H9 (cell line): Measurements from ENCODE around the gene PDE1C. TPM values are rescaled to one million over a fixed set of nuclear protein-coding genes. Genes with fewer than 3 reads are reported as not detected.

Experiments used
- DNase-seq: peaks from one replicate; pipeline ENCODE4 v3.0.0-alpha.2; 2017
- H2AFZ ChIP-seq: one replicate; pipeline ENCODE4 v1.6.1; 2013; ENCODE audit warnings: mild to moderate bottlenecking, low read length, control low read depth, moderate library complexity
- H2AK5ac ChIP-seq: 2 replicates; pipeline ENCODE4 v1.6.1; 2013; ENCODE audit warnings: low read length, control low read depth, mixed read lengths; ENCODE audit not compliant: insufficient read length
- H2BK120ac ChIP-seq: one replicate; pipeline ENCODE4 v1.6.1; 2013; ENCODE audit warnings: low read depth, mild to moderate bottlenecking, low read length, control low read depth, inconsistent platforms; ENCODE audit not compliant: poor library complexity, severe bottlenecking
- H2BK12ac ChIP-seq: 2 replicates; pipeline ENCODE4 v1.6.1; 2013; ENCODE audit warnings: low read length, control low read depth, mixed read lengths, low read depth; ENCODE audit not compliant: insufficient read length
- H2BK15ac ChIP-seq: 2 replicates; pipeline ENCODE4 v1.6.1; 2013; ENCODE audit warnings: low read depth, low read length, control low read depth
- H2BK20ac ChIP-seq: one replicate; pipeline ENCODE4 v1.6.1; 2013; ENCODE audit warnings: low read depth, mild to moderate bottlenecking, low read length, control low read depth, inconsistent platforms; ENCODE audit not compliant: poor library complexity, severe bottlenecking
- H2BK5ac ChIP-seq: 2 replicates; pipeline ENCODE4 v1.6.1; 2013; ENCODE audit warnings: low read length, control low read depth, mixed read lengths; ENCODE audit not compliant: insufficient read length
- H3K14ac ChIP-seq: 2 replicates; pipeline ENCODE4 v1.6.1; 2013; ENCODE audit warnings: low read length, control low read depth; ENCODE audit not compliant: insufficient read depth
- H3K18ac ChIP-seq: 2 replicates; pipeline ENCODE4 v1.6.1; 2013; ENCODE audit warnings: low read depth, mild to moderate bottlenecking, mixed read lengths, low read length, control low read depth; ENCODE audit not compliant: insufficient read length
- H3K23ac ChIP-seq: 2 replicates; pipeline ENCODE4 v1.6.1; 2013; ENCODE audit warnings: low read length, control low read depth, mixed read lengths, low read depth; ENCODE audit not compliant: insufficient read length
- H3K23me2 ChIP-seq: 2 replicates; pipeline ENCODE4 v1.6.1; 2013; ENCODE audit warnings: low read depth, mild to moderate bottlenecking, mixed read lengths, low read length, control low read depth; ENCODE audit not compliant: insufficient read length, poor library complexity, severe bottlenecking
- H3K27ac ChIP-seq: 2 replicates; pipeline ENCODE4 v1.5.1; 2013; ENCODE audit warnings: low read length, control low read depth, mixed read lengths, low read depth; ENCODE audit not compliant: insufficient read length
- H3K27me3 ChIP-seq: 2 replicates; pipeline ENCODE4 v1.6.1; 2013; ENCODE audit warnings: low read length, control low read depth, inconsistent platforms; ENCODE audit not compliant: insufficient read depth
- H3K4ac ChIP-seq: 2 replicates; pipeline ENCODE4 v1.6.1; 2013; ENCODE audit warnings: low read depth, mild to moderate bottlenecking, control low read depth, inconsistent platforms, low read length, moderate library complexity
- H3K4me1 ChIP-seq: 2 replicates; pipeline ENCODE4 v1.6.1; 2013; ENCODE audit warnings: low read length, control low read depth, inconsistent platforms; ENCODE audit not compliant: insufficient read depth
- H3K4me2 ChIP-seq: 2 replicates; pipeline ENCODE4 v1.6.1; 2013; ENCODE audit warnings: low read length, control low read depth, mixed read lengths; ENCODE audit not compliant: insufficient read length, insufficient read depth
- H3K56ac ChIP-seq: 2 replicates; pipeline ENCODE4 v1.6.1; 2013; ENCODE audit warnings: low read depth, mild to moderate bottlenecking, mixed read lengths, low read length, control low read depth; ENCODE audit not compliant: insufficient read length
- H3K79me1 ChIP-seq: 2 replicates; pipeline ENCODE4 v1.6.1; 2013; ENCODE audit warnings: low read depth, mild to moderate bottlenecking, moderate library complexity, low read length, control low read depth, inconsistent platforms; ENCODE audit not compliant: insufficient read depth, poor library complexity, severe bottlenecking
- H3K79me2 ChIP-seq: 2 replicates; pipeline ENCODE4 v1.6.1; 2013; ENCODE audit warnings: low read length, control low read depth, inconsistent platforms; ENCODE audit not compliant: insufficient read depth
- H3K9ac ChIP-seq: 2 replicates; pipeline ENCODE4 v1.6.1; 2013; ENCODE audit warnings: low read length, control low read depth, mixed read lengths; ENCODE audit not compliant: insufficient read length; ENCODE audit errors: extremely low read depth
- H3K9me3 ChIP-seq: one replicate; pipeline ENCODE4 v1.6.1; 2013; ENCODE audit warnings: low read depth, low read length, inconsistent platforms; ENCODE audit not compliant: control insufficient read depth
- H3T11ph ChIP-seq: one replicate; pipeline ENCODE4 v1.6.1; 2013; ENCODE audit warnings: mild to moderate bottlenecking, low read length, control low read depth, inconsistent platforms
- H4K20me1 ChIP-seq: one replicate; pipeline ENCODE4 v1.6.1; 2013; ENCODE audit not compliant: control insufficient read depth, insufficient read length, insufficient read depth
- H4K5ac ChIP-seq: 2 replicates; pipeline ENCODE4 v1.6.1; 2013; ENCODE audit warnings: low read depth, mild to moderate bottlenecking, mixed read lengths, low read length, control low read depth; ENCODE audit not compliant: insufficient read length
- H4K8ac ChIP-seq: replicated peaks from 2 replicates; pipeline ENCODE4 v1.6.1; 2013; ENCODE audit warnings: low read length, control low read depth, mixed read lengths, low read depth; ENCODE audit not compliant: insufficient read length
- H4K91ac ChIP-seq: 2 replicates; pipeline ENCODE4 v1.6.1; 2013; ENCODE audit warnings: low read depth, mild to moderate bottlenecking, moderate library complexity, mixed read lengths, low read length, control low read depth; ENCODE audit not compliant: insufficient read length
- H3K27ac Mint-ChIP-seq, 3 experiments: 2 replicates in 2 of 3; 3 replicates in 1 of 3; pipeline ENCODE4 v1.8.0; 2020 to 2021; ENCODE audit warnings: mixed read lengths in 3 of 3, mild to moderate bottlenecking in 1 of 3, moderate library complexity in 1 of 3
- H3K27me3 Mint-ChIP-seq: 2 replicates; pipeline ENCODE4 v1.8.0; 2021; ENCODE audit warnings: low read depth, mild to moderate bottlenecking, moderate library complexity, mixed read lengths
- H3K36me3 Mint-ChIP-seq, 3 experiments: 2 replicates in 2 of 3; 3 replicates in 1 of 3; pipeline ENCODE4 v1.8.0; 2020 to 2021; ENCODE audit warnings: low read depth in 3 of 3, mixed read lengths in 3 of 3; ENCODE audit not compliant: insufficient read depth in 1 of 3
- H3K4me1 Mint-ChIP-seq, 2 experiments: 2 replicates each; pipeline ENCODE4 v1.8.0; 2020; ENCODE audit warnings: mixed read lengths in 2 of 2
- H3K4me3 Mint-ChIP-seq, 2 experiments: 2 replicates in 1 of 2; 3 replicates in 1 of 2; pipeline ENCODE4 v1.8.0; 2020 to 2021; ENCODE audit warnings: mild to moderate bottlenecking in 2 of 2, mixed read lengths in 2 of 2, moderate library complexity in 1 of 2
- H3K9me3 Mint-ChIP-seq, 2 experiments: 2 replicates in 1 of 2; 3 replicates in 1 of 2; pipeline ENCODE4 v1.8.0; 2020; ENCODE audit warnings: mild to moderate bottlenecking in 2 of 2, mixed read lengths in 2 of 2, moderate library complexity in 1 of 2
- CTCF ChIP-seq: fragments of 200-600 bp; sonication (generic); conservative IDR thresholded peaks from 3 replicates; pipeline ENCODE4 v1.8.0; 2021; ENCODE audit warnings: antibody characterized with exemption, mild to moderate bottlenecking
- WGBS: extraction: QIAGEN DNeasy Blood & Tissue Kit; methylation state at CpG from one replicate; pipeline ENCODE4 v1.1.7; 2013; ENCODE audit warnings: missing lambda C conversion rate, low lambda C conversion rate, mixed read lengths; ENCODE audit not compliant: insufficient read length; ENCODE audit errors: extremely low coverage; 5-methylcytosine and 5-hydroxymethylcytosine counted together
- total RNA-seq: library from RNA; stranded (reverse); gene quantifications from 2 replicates; pipeline ENCODE4 v1.2.1, GENCODE V29; 2021

PDE1C gene
- total RNA-seq, 1 experiment from 2014 or later: 0.17 TPM

- H3K23me2 ChIP-seq: no peaks in the 10 kb centered on the region
- no peak overlapping the region for H3K23ac ChIP-seq
- H4K8ac ChIP-seq: no peak overlapping the region
- H4K91ac ChIP-seq: no peak overlapping the region
- H3K9me3 ChIP-seq: no peaks in the 10 kb centered on the region
- H3K79me1 ChIP-seq: no peaks in the 10 kb centered on the region
- H3K14ac ChIP-seq: no peak overlapping the region
- H4K20me1 ChIP-seq: no peaks in the 10 kb centered on the region
- H3K9ac ChIP-seq: no peak overlapping the region
- H2BK12ac ChIP-seq: no peak overlapping the region
- no peak overlapping the region for H3T11ph ChIP-seq
- no peak overlapping the region for H2AFZ ChIP-seq
- H3K18ac ChIP-seq: no peak overlapping the region
- no peak overlapping the region for H3K27ac ChIP-seq
- no peaks in the 10 kb centered on the region for H3K4me1 ChIP-seq
- no peak overlapping the region for H2BK20ac ChIP-seq
- no CpG with 5 or more reads among the region's 3 CpGs for WGBS
- peaks cover 4% of the 10 kb centered on the region for H3K27me3 Mint-ChIP-seq
- H3K4me1 Mint-ChIP-seq: peaks cover 3% of the 10 kb centered on the region in 2 experiments; a peak in 3 of 4 replicates
- no peak overlapping the region for H2BK15ac ChIP-seq
- H3K9me3 Mint-ChIP-seq: no peaks in the 10 kb centered on the region; a peak in 1 of 5 replicates
- no peak overlapping the region for H2BK120ac ChIP-seq
- no peak overlapping the region for H3K27ac Mint-ChIP-seq
- H3K56ac ChIP-seq: no peak overlapping the region
- TF ChIP-seq CTCF: no peak
- no peak overlapping the region for H2AK5ac ChIP-seq
- no peak overlapping the region for H3K4ac ChIP-seq
- no peak overlapping the region for H3K4me3 Mint-ChIP-seq
- H3K36me3 Mint-ChIP-seq: no peaks in the 10 kb centered on the region; a peak in 1 of 7 replicates
- DNase-seq: no peak
- no peak overlapping the region for H2BK5ac ChIP-seq
- H3K79me2 ChIP-seq: no peaks in the 10 kb centered on the region
- H3K4me2 ChIP-seq: no peak overlapping the region
- H4K5ac ChIP-seq: no peak overlapping the region
- H3K27me3 ChIP-seq: no peaks in the 10 kb centered on the region
Measured at GRCh38 chr7:31991406-31991805, 78.8 kb downstream of the PDE1C start.
